ENCODE results near the gene BBIP1. TPM values are rescaled to one million over a fixed set of nuclear protein-coding genes. Genes with fewer than 3 reads are reported as not detected.
A peak's percentile ranks its signal among the peaks of the same experiment; 100 is the strongest.

BBIP1 gene
- total RNA-seq, 3 donors from 2014 or later = 20.0 to 35.0 (median 23.6) TPM

GRCh38 chr10:110864662-110865140, 54.3 kb downstream of the BBIP1 start:
- Histone ChIP-seq H3K27me3 (no peaks in the 10 kb centered on the region), H3K27ac (peak overlapping the region; percentile 76 to 85), H3K9me3 (no peaks in the 10 kb centered on the region), H3K36me3 (no peaks in the 10 kb centered on the region), H3K4me3 (peak overlapping the region; percentile 1 to 26 (median 3)), H3K4me1 (peaks cover under 1 to 31% of the 10 kb centered on the region in 2 donors)
- DNase-seq (ENCODE audit: low spot score in 2 of 2) = no peak
- intact Hi-C loops (cut with DNase I; ENCODE audit: low total_unique reads) = no loop called here
- TF ChIP-seq POLR2A (IDR thresholded peaks at IDR 0.05) (no peak), CTCF (IDR thresholded peaks at IDR 0.05) (no peak), POLR2AphosphoS5 (IDR thresholded peaks at IDR 0.05) (no peak)

DNA sequence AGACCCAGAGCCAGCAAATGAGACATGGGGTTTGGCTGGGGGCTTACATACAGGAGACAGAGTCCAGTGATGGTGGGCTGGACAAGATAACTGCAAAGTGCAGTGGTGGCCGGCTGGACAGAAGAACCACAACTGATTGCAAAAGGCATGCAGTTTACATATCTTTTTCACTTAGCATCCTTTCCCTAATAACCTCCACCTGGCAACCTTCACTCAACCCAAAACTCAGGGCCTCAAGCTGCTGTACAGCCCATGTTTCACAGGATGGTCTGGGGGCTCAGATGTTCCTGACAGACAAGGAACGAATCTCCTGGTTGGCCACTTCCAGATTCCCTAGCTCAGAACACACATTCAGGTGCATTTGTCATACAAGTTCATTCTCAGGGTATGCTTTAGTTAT, 55.0 kb downstream of the BBIP1 start:
- H3K27me3 ChIP-seq = no peaks in the 10 kb centered on the region
- intact Hi-C loops (cut with DNase I; ENCODE audit: low total_unique reads) = no loop called here
- peak overlapping the region; percentile 76 to 85 for H3K27ac ChIP-seq
- TF ChIP-seq CTCF (IDR thresholded peaks at IDR 0.05) = no peak
- TF ChIP-seq POLR2AphosphoS5 (IDR thresholded peaks at IDR 0.05) = no peak
- no peak for TF ChIP-seq POLR2A (IDR thresholded peaks at IDR 0.05)
- H3K9me3 ChIP-seq = no peaks in the 10 kb centered on the region
- H3K4me1 ChIP-seq = peaks cover 8 to 32% of the 10 kb centered on the region in 2 donors
- DNase-seq (ENCODE audit: low spot score in 2 of 2) = no peak
- H3K4me3 ChIP-seq = no peak overlapping the region
- H3K36me3 ChIP-seq = no peaks in the 10 kb centered on the region

- Histone ChIP-seq H3K27me3 (no peaks in the 10 kb centered on the region), H3K36me3 (no peaks in the 10 kb centered on the region), H3K27ac (peak overlapping the region; percentile 76 to 85), H3K4me3 (no peak overlapping the region), H3K9me3 (no peaks in the 10 kb centered on the region), H3K4me1 (peaks cover 8 to 32% of the 10 kb centered on the region in 2 donors)
- no peak for DNase-seq (ENCODE audit: low spot score in 2 of 2)
- intact Hi-C loops (cut with DNase I; ENCODE audit: low total_unique reads) = no loop called here
- TF ChIP-seq POLR2AphosphoS5 (IDR thresholded peaks at IDR 0.05) (no peak), CTCF (IDR thresholded peaks at IDR 0.05) (no peak), POLR2A (IDR thresholded peaks at IDR 0.05) (no peak)
These were observed 55.6 kb downstream of the BBIP1 start for GRCh38 chr10:110863361-110863760.

- Histone ChIP-seq H3K27ac (peak overlapping the region; percentile 27 to 85), H3K4me1 (peaks cover 8 to 32% of the 10 kb centered on the region in 2 donors), H3K9me3 (no peaks in the 10 kb centered on the region), H3K4me3 (no peak overlapping the region), H3K36me3 (no peaks in the 10 kb centered on the region), H3K27me3 (no peaks in the 10 kb centered on the region)
- DNase-seq (ENCODE audit: low spot score in 2 of 2) = no peak
- TF ChIP-seq CTCF (IDR thresholded peaks at IDR 0.05) (no peak), POLR2A (IDR thresholded peaks at IDR 0.05) (no peak), POLR2AphosphoS5 (IDR thresholded peaks at IDR 0.05) (no peak)
- intact Hi-C loops (cut with DNase I; ENCODE audit: low total_unique reads) = no loop called here
These were observed 56.0 kb downstream of the BBIP1 start for GRCh38 chr10:110862961-110863360.

- Histone ChIP-seq H3K27ac (peak overlapping the region; percentile 27 to 85), H3K9me3 (no peaks in the 10 kb centered on the region), H3K4me1 (peaks cover 8 to 36% of the 10 kb centered on the region in 2 donors), H3K36me3 (no peaks in the 10 kb centered on the region), H3K4me3 (no peak overlapping the region), H3K27me3 (no peaks in the 10 kb centered on the region)
- TF ChIP-seq POLR2AphosphoS5 (IDR thresholded peaks at IDR 0.05) (no peak), POLR2A (IDR thresholded peaks at IDR 0.05) (no peak), CTCF (IDR thresholded peaks at IDR 0.05) (no peak)
- intact Hi-C loops (cut with DNase I; ENCODE audit: low total_unique reads) = no loop called here
- DNase-seq (ENCODE audit: low spot score in 2 of 2) = peak in 1 of 2 donors; percentile 75
These were observed 56.9 kb downstream of the BBIP1 start for GRCh38 chr10:110861930-110862649.
